Measurements from ENCODE around the gene PTPN18. TPM values are rescaled to one million over a fixed set of nuclear protein-coding genes. Genes with fewer than 3 reads are reported as not detected.

The PTPN18 gene
- total RNA-seq, 2 donors from 2014 or later = 13.3 to 20.8 TPM

- Histone ChIP-seq H3K27ac (peak overlapping the region; percentile 37 to 66), H3K27me3 (no peaks in the 10 kb centered on the region), H3K4me1 (peaks cover 0 to 11% of the 10 kb centered on the region in 2 donors), H3K36me3 (peaks cover 12% of the 10 kb centered on the region), H3K4me3 (peak overlapping the region; percentile 18 to 34), H3K9me3 (no peaks in the 10 kb centered on the region)
- DNase-seq (ENCODE audit: low spot score) = peak; percentile 90
- no peak for TF ChIP-seq CTCF (IDR thresholded peaks at IDR 0.05)
Observed at GRCh38 chr2:130336877-130337734, 18.8 kb upstream of the PTPN18 start.

GRCh38 chr2:130337735-130338325 is 18.0 kb upstream of the PTPN18 start:
- TF ChIP-seq CTCF (IDR thresholded peaks at IDR 0.05) = no peak
- Histone ChIP-seq H3K4me1 (peaks cover 0 to 7% of the 10 kb centered on the region in 2 donors), H3K9me3 (no peaks in the 10 kb centered on the region), H3K27ac (peak overlapping the region; percentile 37 to 66), H3K27me3 (no peaks in the 10 kb centered on the region), H3K36me3 (peaks cover 12% of the 10 kb centered on the region), H3K4me3 (peak overlapping the region; percentile 18 to 34)
- no peak for DNase-seq (ENCODE audit: low spot score)

GRCh38 chr2:130338793-130339345 is 17.0 kb upstream of the PTPN18 start:
- H3K27ac ChIP-seq = no peak overlapping the region
- DNase-seq (ENCODE audit: low spot score) = no peak

GRCh38 chr2:130339885-130340745 is 15.7 kb upstream of the PTPN18 start:
- no peak for DNase-seq (ENCODE audit: low spot score)
- H3K27ac ChIP-seq = no peak overlapping the region
- no peaks in the 10 kb centered on the region for H3K9me3 ChIP-seq
- H3K27me3 ChIP-seq = no peaks in the 10 kb centered on the region
- peaks cover 0 to 21% of the 10 kb centered on the region in 2 donors for H3K4me1 ChIP-seq
- no peak overlapping the region for H3K4me3 ChIP-seq
- TF ChIP-seq CTCF (IDR thresholded peaks at IDR 0.05) = no peak
- H3K36me3 ChIP-seq = peaks cover 19% of the 10 kb centered on the region

More at GRCh38 chr2:130338793-130339345, 17.0 kb upstream of the PTPN18 start:
- TF ChIP-seq CTCF (IDR thresholded peaks at IDR 0.05) = no peak
- H3K9me3 ChIP-seq = no peaks in the 10 kb centered on the region
- no peak overlapping the region for H3K4me3 ChIP-seq
- H3K4me1 ChIP-seq = peaks cover 0 to 16% of the 10 kb centered on the region in 2 donors
- peaks cover 12% of the 10 kb centered on the region for H3K36me3 ChIP-seq
- no peaks in the 10 kb centered on the region for H3K27me3 ChIP-seq

GRCh38 chr2:130341562-130342019 is 14.3 kb upstream of the PTPN18 start:
- Histone ChIP-seq H3K4me3 (peak overlapping the region; percentile 50 to 75), H3K27ac (peak overlapping the region; percentile 91), H3K27me3 (no peaks in the 10 kb centered on the region), H3K9me3 (no peaks in the 10 kb centered on the region), H3K4me1 (peaks cover 0 to 21% of the 10 kb centered on the region in 2 donors), H3K36me3 (peaks cover 33% of the 10 kb centered on the region)
- no peak for DNase-seq (ENCODE audit: low spot score)
- no peak for TF ChIP-seq CTCF (IDR thresholded peaks at IDR 0.05)
